HG02852 (cell line): Measurements from ENCODE around the gene MPP3.

Experiments
- ATAC-seq: cut with Tn5 transposase; IDR thresholded peaks from one replicate; pipeline ENCODE4 v1.9.1; 2021; ENCODE audit warnings: mild to moderate bottlenecking, moderate library complexity; ENCODE audit not compliant: unreplicated experiment

MPP3 gene

DNA sequence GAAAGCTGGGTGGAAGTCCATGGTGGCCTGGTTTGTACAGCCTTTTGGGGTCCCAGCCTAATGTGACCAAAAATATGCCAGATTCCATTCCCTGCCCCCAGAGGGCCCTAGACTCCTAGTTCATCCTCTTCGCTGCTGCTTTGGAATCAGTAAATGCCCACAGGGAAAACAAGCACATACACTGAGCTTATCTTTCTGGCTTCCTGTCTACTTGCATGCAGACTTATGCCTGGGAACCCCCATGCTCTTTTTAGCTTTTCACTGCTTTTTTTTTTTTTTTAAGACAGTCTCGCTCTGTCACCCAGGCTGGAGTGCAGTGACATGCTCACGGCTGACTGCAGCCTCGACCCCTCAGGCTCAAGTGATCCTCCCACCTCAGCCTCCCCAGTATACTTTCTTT lies 7.9 kb upstream of the MPP3 start:
- ATAC-seq = no peak

DNA sequence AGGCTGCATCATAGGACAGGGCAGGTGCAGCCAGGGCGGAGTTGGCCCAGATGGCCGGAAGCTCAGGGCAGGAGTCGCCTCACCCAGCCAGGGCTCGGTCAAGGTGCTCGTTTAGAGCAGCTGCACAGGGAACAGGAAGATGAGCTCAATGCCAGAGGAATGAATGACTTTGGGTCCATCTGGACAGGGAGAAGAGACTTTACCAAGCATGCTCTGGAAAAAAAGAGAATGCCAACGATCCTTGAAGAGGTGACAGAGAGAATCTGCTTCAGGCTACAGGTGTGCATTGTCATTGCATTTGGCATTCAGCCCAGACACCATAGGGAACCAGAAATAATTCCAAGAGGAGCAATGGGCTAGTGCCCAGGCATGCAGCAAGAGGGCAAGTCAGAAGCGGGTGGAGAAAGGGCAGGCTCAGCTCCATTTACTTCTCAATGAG lies 6.7 kb upstream of the MPP3 start:
- no peak for ATAC-seq

- ATAC-seq = no peak
Observed at GRCh38 chr17:43834106-43834505, 1.2 kb upstream of the MPP3 start.

DNA sequence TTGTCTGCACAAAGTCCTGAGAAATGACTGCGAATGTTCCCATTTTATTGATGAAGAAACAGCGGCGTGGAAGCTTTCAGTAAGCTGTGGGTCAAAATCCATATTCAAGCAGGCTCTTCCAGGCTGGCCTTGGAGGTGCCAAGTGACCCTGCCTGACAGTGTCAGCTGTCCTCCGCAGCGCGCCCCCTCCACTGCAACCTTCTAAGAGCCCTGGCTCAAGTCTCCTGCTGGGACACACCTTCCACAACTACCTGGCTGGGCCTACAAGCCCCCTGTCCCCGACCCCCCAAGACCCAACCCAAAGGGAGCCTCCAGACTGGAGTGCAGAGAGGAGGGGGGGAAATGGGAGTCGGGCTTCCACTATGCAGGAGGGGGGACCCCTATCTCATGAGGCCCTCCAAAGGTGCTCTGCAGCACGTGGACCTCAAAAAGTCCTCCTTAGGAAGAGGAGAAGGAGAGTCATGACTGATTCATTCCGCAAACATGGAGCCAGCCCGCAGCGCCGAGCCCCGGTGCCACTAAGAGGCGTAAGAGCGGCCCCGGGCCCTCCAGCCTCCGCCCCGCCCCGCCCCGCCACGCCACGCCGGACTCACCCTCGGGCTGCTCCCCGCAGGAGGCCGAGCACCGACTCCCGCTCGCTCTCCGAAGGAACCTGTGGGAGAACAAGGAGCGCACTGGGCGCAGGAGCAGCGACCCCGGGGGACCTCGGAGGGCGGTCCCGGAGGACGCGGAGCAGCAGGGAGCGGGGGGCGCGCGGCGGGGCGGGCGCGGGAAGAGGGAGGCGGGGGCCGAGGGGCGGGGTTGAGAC lies 574 bp downstream of the MPP3 start:
- ATAC-seq = no peak

- no peak for ATAC-seq
Observed at GRCh38 chr17:43831633-43832032, 1.3 kb downstream of the MPP3 start.

DNA sequence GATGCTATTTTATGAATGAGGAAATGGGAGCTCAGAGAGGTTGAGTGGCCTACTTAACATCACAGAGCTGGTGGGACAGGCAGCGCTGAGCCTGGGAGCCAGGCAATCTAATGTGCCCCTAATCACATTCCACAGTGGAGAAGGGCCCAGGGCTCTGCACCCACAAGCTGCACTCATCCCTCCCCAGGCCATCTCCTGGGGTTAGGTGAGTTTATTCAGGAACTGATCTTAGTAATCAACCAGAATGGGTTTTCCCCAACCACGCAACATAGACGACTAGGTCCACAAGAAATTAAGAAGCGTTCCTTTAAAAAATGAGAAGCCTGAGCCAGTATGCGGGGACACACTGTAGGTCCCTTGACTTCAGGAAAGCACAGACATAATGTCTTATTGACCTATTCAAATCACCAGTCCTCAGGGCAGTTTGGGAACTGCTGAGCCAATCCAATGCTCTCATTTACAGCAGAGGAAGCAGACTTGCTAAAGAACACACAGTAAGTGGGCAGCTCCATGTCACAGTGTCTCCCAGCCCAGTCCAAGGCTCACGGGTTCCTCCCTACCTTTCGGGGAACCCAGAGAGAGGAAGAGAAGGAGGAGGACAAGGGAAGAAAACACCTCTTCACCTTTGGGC lies 2.3 kb downstream of the MPP3 start:
- ATAC-seq = no peak

DNA sequence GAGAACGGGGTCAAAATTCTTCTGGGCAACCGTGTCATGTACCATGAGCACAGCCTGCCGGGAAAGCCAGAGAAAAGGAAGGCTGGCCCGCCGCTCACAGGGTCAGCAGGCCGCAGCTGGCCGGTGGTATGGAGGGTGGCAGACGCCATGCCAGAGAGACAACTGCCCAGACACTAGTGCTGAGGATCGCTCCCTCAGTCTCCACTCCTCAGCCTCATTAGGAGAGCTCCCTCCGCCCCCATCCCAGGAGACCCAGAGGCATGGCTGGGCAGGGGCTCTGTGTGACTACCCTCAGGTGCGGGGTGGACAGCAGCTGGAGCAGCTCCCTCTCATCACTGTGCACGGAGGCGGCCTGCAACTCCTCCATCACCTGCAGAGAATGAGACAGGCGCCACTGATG lies 3.2 kb downstream of the MPP3 start:
- no peak for ATAC-seq

DNA sequence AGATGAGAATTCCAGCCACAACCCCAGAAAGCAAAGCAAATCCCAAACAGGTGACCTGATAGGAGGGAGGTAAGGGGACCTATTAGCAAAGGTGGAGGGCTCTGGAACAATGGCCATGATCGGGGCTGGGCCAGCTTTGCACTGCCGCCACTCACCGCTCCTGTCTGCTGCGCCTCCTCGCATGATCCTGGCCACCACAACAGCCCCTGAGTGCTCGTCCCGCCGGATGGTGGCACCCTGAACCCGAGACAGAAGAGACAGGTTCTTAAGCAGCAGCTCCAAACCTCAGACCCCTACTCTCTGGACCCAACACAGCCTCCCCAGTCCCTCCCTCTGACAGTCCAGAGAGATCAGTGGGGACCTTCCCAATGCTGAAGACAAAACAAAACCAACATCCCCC lies 5.3 kb downstream of the MPP3 start:
- no peak for ATAC-seq

- ATAC-seq = no peak
Observed at GRCh38 chr17:43826206-43826605, 6.7 kb downstream of the MPP3 start.

DNA sequence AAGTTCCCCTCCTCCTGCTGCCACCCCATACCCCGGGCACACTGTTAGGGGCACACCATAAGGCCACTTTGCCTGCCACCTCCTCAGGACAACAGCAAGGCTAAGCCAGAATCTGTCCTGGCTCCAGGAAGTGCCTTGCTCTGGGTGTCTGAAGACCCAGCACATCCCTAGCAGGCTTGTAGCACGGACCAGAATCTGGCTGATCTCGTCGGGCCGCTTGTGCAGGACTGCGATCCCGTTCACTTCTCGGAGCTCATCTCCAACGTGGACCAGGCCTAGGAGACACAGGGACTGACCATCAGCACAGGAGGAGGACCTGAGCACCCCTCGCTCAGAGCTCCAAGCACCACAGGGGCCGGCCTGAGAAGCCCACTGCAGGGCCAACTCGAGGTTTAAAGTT lies 7.4 kb downstream of the MPP3 start:
- no peak for ATAC-seq

GRCh38 chr17:43823350-43824084 lies 9.4 kb downstream of the MPP3 start:
- no peak for ATAC-seq

DNA sequence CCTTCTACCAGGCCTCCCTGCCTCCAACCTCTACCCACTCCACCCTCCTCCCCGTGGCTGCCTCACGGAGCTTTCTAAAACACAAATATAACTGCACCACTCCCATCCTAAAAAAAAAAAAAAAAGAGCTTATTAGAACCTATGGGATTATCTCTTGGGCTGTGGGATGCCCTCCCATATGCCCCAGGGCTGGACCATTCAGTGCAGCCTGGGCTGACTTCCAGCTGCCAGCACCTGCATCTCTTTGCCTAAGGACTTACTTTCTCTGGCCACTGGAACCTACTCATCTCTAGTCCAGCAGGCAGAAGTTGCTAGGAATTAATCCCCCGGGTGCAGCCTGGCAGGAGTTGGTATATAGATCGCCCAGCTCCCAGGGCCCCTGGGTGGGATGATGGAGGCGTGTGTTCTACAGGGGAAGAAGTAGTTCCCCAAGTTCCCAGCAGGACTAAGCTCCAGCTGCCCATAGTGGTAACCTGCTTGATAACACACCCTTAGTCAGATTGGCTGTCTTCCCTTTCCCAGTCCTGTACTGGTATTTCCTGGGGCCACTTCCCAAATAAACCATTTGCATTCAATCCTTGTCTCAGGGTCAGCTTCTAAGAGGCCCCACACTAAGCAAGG lies 10.3 kb downstream of the MPP3 start:
- no peak for ATAC-seq

DNA sequence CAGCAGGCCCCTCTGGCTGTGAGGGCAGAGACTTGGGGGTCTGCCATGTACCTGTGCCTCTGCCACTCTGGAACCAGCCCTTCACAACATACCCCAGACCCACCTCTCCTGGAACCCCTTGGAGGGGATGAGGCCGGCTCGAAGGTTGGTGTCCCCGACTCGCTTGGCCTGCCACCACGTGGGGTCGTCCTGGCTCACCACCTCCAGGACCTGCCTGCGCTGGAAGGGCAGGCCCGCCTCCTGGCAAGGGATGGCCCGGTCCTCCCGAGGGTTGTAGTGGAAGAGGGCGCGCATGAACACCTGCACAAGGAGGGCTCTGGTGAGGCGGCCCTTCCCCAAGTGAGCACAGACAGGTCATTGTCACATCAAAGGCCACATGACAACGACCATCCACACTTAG lies 12.2 kb downstream of the MPP3 start:
- ATAC-seq = no peak

GRCh38 chr17:43818966-43819365 lies 14.0 kb downstream of the MPP3 start:
- no peak for ATAC-seq

GRCh38 chr17:43817826-43818225 lies 15.1 kb downstream of the MPP3 start:
- no peak for ATAC-seq

DNA sequence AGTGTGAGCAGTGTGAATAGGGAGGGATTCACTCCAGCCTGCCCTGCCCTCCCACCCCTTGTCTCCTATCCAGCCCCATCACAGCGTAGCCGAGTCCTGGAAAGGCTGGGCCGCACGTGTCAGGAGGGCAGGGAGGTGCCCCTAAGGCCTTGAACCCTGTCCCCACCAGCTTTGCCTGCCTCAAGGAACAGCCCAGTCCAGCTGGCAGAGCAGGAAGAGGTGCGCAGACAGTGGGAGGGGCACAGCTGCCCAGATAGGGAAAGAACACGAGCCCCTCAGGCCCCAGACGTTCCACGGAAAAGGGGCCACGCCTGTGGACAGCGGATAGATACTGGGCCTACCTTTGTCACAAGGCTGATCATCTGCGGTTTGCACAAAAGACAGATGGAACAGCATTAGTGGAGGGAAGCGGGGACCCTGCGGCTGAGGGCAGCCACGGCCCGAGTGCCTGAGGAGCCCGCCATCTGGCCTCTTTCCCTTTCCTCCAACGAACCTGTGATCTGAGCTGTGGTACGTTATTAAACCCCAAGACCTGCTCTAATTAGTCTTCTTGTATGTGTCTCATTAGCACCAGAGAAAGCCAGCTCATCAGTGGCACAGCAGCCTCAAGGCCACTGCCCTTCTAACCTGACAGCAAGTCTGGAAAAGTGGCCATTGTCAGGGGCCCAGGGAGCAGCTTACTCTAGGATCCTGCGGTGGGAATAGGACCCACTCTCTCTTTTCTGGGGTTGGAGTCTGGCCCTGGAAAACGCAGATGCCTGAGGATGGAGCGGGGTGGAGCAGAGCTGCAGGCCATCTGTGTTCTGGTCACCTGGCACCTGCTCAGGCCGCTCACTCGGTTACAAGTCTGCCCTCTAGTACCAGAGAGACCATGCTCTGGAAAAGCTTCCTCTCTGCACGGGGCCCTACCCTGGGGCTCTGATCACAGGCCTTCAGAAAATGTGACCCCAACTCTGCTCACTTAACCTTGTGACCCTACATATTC lies 16.3 kb downstream of the MPP3 start:
- no peak for ATAC-seq

DNA sequence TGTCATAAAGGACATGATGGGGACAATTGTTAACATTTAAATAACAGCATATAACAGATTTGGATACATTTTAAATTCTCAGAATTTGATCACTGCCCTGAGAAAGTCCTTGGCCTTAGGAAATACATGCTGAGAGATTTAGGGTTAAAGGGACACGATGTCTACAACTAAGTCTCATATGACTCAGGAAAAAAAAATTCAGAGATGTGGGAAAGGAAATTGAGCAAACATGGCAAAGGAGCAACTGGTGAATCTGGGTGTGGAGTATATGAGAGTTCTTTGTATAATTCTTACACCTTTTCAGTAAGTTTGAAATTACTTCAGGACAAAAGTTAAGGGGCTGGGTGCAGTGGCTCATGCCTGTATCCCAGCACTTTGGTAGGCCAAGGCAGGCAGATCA lies 18.2 kb downstream of the MPP3 start:
- ATAC-seq = no peak

- no peak for ATAC-seq
Observed at GRCh38 chr17:43814026-43814425, 18.9 kb downstream of the MPP3 start.

DNA sequence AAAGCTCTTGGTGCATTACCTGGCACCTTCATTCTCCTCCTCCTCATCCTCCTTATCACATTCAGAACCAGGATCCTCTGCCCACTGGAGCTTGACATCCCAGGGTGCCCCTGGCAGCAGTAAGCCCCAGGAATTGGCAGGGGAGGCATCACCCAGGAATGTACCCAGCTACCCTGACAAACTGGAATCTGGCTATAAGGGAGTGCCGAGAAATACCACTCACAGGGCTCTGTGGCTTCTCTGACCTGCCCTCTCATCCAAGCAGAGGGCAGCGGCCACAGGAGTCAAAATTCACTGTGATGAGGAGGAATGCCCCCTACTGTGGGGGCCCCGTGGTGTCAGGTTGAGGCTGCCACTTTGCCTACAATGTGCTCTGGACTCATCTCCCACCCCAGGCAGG lies 19.6 kb downstream of the MPP3 start:
- ATAC-seq = no peak
